Astrocyte (in vitro differentiated cells and primary cell): ENCODE measurements around the gene C2orf68.

Experiments used
- CTCF ChIP-seq: IDR thresholded peaks from 2 replicates; pipeline ENCODE4 v1.5.1; 2011; ENCODE audit warnings: low read depth, mild to moderate bottlenecking, inconsistent platforms, low read length, moderate library complexity; ENCODE audit not compliant: insufficient read depth
- EZH2 ChIP-seq: IDR thresholded peaks from 2 replicates; pipeline ENCODE4 v1.6.1; 2012; ENCODE audit warnings: mild to moderate bottlenecking, low read length, inconsistent platforms; ENCODE audit not compliant: insufficient read depth

GRCh38 chr2:85575739-85576138 lies 36.1 kb downstream of the C2orf68 start:
- TF ChIP-seq EZH2 (no peak), CTCF (no peak)
